22Rv1 (cell line): Measurements from ENCODE around the gene KAT7.

Experiments
- ZFX ChIP-seq: fragments of 450-650 bp; IDR thresholded peaks from 2 replicates; pipeline ENCODE4 v1.6.1; 2017; ENCODE audit warnings: antibody characterized with exemption, borderline replicate concordance
- TF ChIP-seq, protein P1 (sequence below): fragments of 450-650 bp; IDR thresholded peaks from 2 replicates; pipeline ENCODE4 v1.5.1; 2017; ENCODE audit warnings: mild to moderate bottlenecking

DNA sequence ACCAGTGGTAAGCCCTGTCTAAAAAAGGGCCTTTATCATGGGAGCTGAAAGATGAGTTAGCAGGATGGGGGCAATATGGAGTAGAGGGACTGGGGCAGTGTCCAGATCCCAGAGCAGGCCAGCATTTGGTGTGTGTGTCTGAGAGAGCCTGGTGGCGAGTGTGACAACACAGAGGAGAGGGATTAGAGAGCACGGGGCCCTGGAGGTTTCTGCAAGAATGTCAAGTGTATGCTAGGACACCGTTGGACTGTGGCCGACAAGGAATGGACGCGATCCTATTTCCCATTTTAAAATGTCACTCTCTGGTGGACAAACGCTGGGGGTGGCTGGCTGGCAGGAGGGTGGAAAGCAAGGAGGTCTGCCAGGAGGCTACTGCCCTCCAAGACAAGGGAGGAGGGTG is 47.0 kb downstream of the KAT7 start:
- TF ChIP-seq, protein P1, sequence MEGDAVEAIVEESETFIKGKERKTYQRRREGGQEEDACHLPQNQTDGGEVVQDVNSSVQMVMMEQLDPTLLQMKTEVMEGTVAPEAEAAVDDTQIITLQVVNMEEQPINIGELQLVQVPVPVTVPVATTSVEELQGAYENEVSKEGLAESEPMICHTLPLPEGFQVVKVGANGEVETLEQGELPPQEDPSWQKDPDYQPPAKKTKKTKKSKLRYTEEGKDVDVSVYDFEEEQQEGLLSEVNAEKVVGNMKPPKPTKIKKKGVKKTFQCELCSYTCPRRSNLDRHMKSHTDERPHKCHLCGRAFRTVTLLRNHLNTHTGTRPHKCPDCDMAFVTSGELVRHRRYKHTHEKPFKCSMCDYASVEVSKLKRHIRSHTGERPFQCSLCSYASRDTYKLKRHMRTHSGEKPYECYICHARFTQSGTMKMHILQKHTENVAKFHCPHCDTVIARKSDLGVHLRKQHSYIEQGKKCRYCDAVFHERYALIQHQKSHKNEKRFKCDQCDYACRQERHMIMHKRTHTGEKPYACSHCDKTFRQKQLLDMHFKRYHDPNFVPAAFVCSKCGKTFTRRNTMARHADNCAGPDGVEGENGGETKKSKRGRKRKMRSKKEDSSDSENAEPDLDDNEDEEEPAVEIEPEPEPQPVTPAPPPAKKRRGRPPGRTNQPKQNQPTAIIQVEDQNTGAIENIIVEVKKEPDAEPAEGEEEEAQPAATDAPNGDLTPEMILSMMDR: no peak
- TF ChIP-seq ZFX: no peak
